ENCODE results near the gene EIF4A3.

EIF4A3 gene

GRCh38 chr17:80147035-80147822 lies at the start of gene EIF4A3:
TSS of gene EIF4A3 (minus strand) at chr17:80147128. CDS start at chr17:80146961, 167 bp downstream.
- no peak for TF ChIP-seq CTCF (IDR thresholded peaks at IDR 0.05; ENCODE audit: insufficient read depth, low read depth, low read length, missing control alignments)
- DNase-seq (ENCODE audit: low read depth), result peak; percentile 100
- H3K4me3 ChIP-seq (ENCODE audit: low read depth, low read length), result peak within 1 kb of the TSS; percentile 79

GRCh38 chr17:80196652-80197051 lies 49.7 kb upstream of the EIF4A3 start:
- no peak for TF ChIP-seq CTCF (IDR thresholded peaks at IDR 0.05; ENCODE audit: insufficient read depth, low read depth, low read length, missing control alignments)
- H3K4me3 ChIP-seq (ENCODE audit: low read depth, low read length), result no peak overlapping the region
- DNase-seq (ENCODE audit: low read depth), result no peak

- no peak overlapping the region for H3K4me3 ChIP-seq (ENCODE audit: low read depth, low read length)
- DNase-seq (ENCODE audit: low read depth), result peak; percentile 43
- peak; percentile 90 for TF ChIP-seq CTCF (IDR thresholded peaks at IDR 0.05; ENCODE audit: insufficient read depth, low read depth, low read length, missing control alignments)
Observed at GRCh38 chr17:80195671-80196529, 49.0 kb upstream of the EIF4A3 start.

- no peak for DNase-seq (ENCODE audit: low read depth)
- no peak overlapping the region for H3K4me3 ChIP-seq (ENCODE audit: low read depth, low read length)
- no peak for TF ChIP-seq CTCF (IDR thresholded peaks at IDR 0.05; ENCODE audit: insufficient read depth, low read depth, low read length, missing control alignments)
Observed at GRCh38 chr17:80195141-80195540, 48.2 kb upstream of the EIF4A3 start.

GRCh38 chr17:80191865-80192661 lies 45.1 kb upstream of the EIF4A3 start:
- TF ChIP-seq CTCF (IDR thresholded peaks at IDR 0.05; ENCODE audit: insufficient read depth, low read depth, low read length, missing control alignments), result no peak
- H3K4me3 ChIP-seq (ENCODE audit: low read depth, low read length), result no peak overlapping the region
- no peak for DNase-seq (ENCODE audit: low read depth)

- no peak for DNase-seq (ENCODE audit: low read depth)
- TF ChIP-seq CTCF (IDR thresholded peaks at IDR 0.05; ENCODE audit: insufficient read depth, low read depth, low read length, missing control alignments), result no peak
- no peak overlapping the region for H3K4me3 ChIP-seq (ENCODE audit: low read depth, low read length)
Observed at GRCh38 chr17:80191192-80191591, 44.3 kb upstream of the EIF4A3 start.
